GM18909 (cell line): ENCODE results near the gene TBX10.
"Not testable (repeated sequence)": the region's sequence is repeated elsewhere in the genome, so short reads cannot be mapped to it uniquely, and the experiment has no call there.

Experiments used
- ATAC-seq: cut with Tn5 transposase; IDR thresholded peaks from one replicate; pipeline ENCODE4 v1.9.1; 2021; ENCODE audit warnings: mild to moderate bottlenecking; ENCODE audit not compliant: unreplicated experiment, poor library complexity

The TBX10 gene

GRCh38 chr11:67604815-67605214, 34.7 kb downstream of the TBX10 start:
- no peak for ATAC-seq

- ATAC-seq = not testable (repeated sequence)
Measured at GRCh38 chr11:67604119-67604518, 35.4 kb downstream of the TBX10 start.

- no peak for ATAC-seq
Measured at GRCh38 chr11:67601098-67601497, 38.5 kb downstream of the TBX10 start.

- peak; percentile 61 for ATAC-seq
Measured at GRCh38 chr11:67600324-67601029, 39.1 kb downstream of the TBX10 start.

GRCh38 chr11:67599149-67599548, 40.4 kb downstream of the TBX10 start:
- ATAC-seq = no peak

- not testable (repeated sequence) for ATAC-seq
Measured at GRCh38 chr11:67597963-67598362, 41.6 kb downstream of the TBX10 start.

- ATAC-seq = not testable (repeated sequence)
Measured at GRCh38 chr11:67597458-67597857, 42.1 kb downstream of the TBX10 start.

- no peak for ATAC-seq
Measured at GRCh38 chr11:67596753-67597300, 42.7 kb downstream of the TBX10 start.

- ATAC-seq = no peak
Measured at GRCh38 chr11:67594480-67594879, 45.1 kb downstream of the TBX10 start.

- ATAC-seq = no peak
Measured at GRCh38 chr11:67593565-67593905, 46.0 kb downstream of the TBX10 start.

- ATAC-seq = no peak
Measured at GRCh38 chr11:67592880-67593564, 46.5 kb downstream of the TBX10 start.

GRCh38 chr11:67588899-67589415, 50.6 kb downstream of the TBX10 start:
- ATAC-seq = not testable (repeated sequence)

GRCh38 chr11:67588136-67588503, 51.4 kb downstream of the TBX10 start:
- peak; percentile 23 for ATAC-seq

- no peak for ATAC-seq
Measured at GRCh38 chr11:67586568-67587250, 52.9 kb downstream of the TBX10 start.

- ATAC-seq = no peak
Measured at GRCh38 chr11:67585911-67586310, 53.7 kb downstream of the TBX10 start.

GRCh38 chr11:67584881-67585873, 54.4 kb downstream of the TBX10 start:
- no peak for ATAC-seq

GRCh38 chr11:67584205-67584880, 55.2 kb downstream of the TBX10 start:
- ATAC-seq = peak; percentile 1

GRCh38 chr11:67583247-67584204, 56.0 kb downstream of the TBX10 start, which contains the start of gene GSTP1:
TSS of gene GSTP1 (plus strand) at chr11:67583812. CDS start at chr11:67583844, 32 bp downstream.
- ATAC-seq = peak; percentile 64
